NCI-H1105 treated with DMSO at 0.1 percent for 48 hours (cell line): ENCODE results near the gene TAF1A.
"Not testable (repeated sequence)": the region's sequence is repeated elsewhere in the genome, so short reads cannot be mapped to it uniquely, and the experiment has no call there.

Source experiments
- DNase-seq: peaks from one replicate; lab custom pipeline; 2025; lab: John Stamatoyannopoulos, UW

The TAF1A gene

DNA sequence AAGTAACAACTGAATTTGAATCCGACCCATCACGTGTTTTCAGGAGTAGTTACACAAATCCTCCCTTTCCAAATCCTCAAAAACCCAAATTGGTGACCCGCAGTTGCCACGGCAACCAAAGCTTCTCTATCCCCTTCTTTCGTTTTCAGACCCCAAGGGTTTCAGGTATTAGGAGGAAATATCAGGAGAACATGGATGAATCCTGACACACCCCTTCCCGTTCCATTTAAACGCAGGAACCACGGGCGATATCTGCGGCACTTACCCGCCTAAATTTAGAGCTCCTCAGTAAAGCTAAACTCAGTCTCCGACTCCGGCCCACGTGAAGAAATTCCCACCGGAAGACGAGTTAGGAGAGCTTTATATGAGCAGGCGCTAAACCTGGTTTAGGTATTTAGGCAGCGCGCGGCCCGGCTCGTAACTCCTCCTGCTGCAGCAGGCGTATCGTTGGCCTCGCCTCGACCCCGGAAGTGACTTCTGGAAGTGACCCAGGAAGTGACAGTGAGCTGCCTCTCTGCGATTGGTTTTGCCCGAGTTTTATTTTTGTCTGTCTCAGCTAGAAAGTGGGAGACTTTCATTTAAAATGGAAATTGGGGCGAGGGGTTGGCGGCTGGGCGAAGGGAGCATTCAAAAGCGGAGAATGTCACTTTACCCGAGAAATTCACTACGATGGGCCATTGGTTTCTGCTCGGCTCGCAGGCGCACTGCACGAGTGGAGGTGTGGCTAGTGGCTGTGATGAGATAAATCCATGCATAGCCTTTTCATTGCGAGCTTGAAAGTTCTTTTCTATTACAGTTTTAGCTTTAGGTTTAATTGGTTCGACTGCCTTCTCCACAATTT is at the start of gene TAF1A:
Gene TAF1A (minus strand): TSS at position 472 of the 841 bp plus-strand sequence.
- peak; percentile 89 for DNase-seq

DNA sequence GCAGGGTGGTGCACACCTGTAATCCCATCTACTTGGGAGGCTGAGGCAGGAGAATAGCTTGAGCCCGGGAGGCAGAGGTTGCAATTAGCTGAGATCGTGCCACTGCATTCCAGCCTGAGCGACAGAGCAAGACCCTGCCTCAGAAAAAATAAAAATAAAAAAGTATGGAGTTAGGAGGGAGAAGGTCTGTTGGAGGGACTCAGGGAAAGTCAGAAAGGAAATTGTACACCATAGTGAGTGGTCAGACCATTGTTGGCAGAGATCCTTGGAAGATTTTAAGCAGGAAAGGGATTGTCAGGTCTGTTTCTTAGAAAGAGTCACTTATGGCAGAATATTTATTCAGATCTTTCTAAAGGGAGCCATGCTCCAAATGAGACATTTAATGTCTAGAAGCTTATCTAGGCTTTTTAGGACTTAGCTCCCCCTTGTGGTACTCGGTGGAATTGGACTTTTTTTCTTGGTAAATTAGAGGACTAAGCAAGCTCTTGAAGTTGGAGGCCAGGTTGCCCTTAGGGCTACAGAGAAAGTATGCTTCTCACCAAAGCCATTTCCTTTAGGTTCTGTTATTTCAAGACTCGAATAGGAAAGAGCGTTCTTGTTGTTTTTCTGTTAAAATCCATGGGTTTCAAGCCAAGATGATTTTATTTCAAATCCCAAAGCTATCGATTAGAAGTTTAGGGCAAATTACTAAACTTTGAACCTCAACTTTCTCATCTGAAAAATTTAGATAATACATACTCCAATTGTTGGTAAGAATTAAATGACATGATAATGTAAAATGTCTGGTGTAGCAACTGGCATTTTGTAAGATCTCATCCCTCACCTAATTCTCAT is 44.7 kb upstream of the TAF1A start:
- DNase-seq, result peak; percentile 70

DNA sequence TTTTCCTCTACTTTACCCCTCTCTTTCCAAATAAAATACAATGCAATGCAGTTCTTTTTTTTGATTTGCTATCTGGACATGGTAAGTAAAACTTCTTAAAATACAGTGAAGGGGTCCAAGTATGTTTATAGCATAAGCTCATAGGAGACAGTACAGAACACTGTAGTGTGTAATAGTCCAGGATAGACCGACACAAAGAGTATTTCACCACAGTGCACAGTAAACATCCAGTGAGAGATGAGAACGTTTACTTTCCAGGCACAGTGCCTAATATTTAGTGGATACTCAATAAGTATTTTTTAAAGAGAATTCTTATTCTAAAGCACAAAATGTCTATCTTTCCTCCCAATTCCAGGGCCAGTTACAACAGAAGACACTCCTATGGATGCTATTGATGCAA is 43.0 kb upstream of the TAF1A start:
- DNase-seq, result no peak

DNA sequence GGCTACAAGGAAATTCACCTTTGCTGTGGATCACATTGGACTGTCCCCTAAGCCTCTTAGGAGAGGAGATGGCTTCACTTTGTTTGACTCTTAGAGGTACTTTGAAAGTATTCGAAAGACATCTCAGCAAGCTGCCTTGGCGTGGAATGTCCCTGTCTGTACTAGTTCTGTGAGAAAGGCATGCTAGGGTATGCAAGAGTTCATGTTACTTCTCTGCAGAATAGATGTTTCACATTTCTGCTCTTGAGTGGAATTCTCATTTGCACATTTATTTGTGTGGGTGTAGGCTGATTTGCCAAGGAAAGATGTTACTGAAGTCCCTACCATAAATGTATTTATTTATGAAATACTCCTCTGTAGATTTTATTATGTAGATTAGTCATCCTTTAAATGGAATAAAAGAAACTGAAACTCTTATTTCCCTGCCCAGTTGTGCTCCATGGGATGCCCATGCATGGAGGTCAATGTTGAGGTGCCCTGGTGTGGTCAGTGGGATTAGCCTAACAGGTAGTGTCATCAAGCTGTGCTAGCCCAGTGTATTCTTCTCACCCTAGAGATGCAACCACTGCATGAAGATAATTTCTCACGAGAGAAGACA is 42.0 kb upstream of the TAF1A start:
- no peak for DNase-seq

DNA sequence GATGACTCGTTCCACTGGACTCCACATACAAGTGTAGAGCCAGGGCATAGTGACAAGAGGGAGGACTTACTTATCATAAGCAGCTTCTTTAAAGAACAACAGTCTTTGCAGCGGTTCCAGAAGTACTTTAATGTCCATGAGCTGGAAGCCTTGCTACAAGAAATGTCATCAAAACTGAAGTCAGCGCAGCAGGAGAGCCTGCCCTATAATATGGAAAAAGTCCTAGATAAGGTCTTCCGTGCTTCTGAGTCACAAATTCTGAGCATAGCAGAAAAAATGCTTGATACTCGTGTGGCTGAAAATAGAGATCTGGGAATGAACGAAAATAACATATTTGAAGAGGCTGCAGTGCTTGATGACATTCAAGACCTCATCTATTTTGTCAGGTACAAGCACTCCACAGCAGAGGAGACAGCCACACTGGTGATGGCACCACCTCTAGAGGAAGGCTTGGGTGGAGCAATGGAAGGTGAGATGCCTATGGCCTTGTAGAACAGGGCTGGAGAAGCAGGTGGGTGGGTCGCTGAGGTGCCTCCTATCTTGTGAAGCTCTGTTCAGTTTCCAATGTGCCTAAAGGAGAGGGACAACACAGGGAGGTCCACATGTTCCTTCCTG is 40.3 kb upstream of the TAF1A start:
- no peak for DNase-seq

DNA sequence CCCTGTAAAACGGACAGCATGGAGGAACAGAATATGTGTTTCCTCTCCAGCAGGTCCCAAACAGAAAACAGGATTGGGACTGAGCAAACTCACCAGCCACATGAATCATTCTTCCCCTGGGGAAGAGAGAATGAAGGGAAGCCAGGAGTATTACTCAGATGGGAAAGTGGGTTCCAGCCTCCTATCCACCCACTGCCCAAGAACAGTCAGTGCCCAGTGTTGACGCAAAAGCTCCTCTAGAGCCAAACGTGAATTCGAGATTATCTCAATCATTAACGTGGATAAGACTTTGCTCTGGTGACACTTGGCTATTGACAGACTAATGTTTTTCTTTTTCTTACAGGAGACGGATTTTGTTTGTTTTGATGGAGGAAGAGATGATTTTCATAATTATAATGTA is 37.5 kb upstream of the TAF1A start:
- DNase-seq, result no peak

DNA sequence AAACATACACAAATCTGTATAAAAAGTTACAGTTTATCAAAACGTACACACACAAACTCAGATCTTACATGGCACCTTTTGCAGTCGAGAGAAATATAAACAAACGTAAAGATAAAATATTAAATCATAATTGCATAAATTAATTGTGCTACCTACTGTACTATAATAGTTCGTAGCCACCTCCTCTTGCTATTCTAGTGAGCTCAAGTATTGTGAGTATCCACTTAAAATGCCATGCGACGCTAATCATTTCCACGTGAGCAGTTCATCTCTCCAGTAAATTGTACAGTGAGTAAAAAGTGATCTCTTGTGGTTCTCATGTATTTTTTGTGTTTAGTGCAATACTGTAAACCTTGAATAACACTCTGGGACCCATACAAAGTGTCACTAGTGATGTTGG is 34.5 kb upstream of the TAF1A start:
- DNase-seq, result no peak

DNA sequence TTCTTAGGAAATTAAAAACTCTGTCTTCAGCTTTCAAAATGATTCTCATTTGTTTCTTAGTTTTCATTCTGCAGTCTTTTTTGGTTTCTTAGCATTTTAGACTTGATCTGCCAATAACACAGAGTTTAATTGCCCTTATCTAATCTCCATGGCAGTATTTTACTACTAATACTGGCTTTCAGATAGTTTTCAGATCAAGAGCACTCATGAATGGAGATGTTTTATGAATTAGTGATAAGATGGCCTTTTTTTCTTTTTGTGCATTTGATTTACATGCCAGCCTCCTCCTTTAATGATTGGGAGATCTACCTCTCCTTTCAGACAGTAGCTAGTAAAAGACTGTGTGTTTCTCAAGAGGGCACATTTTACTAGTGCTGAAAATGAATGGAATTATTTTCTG is 33.7 kb upstream of the TAF1A start:
- no peak for DNase-seq

DNA sequence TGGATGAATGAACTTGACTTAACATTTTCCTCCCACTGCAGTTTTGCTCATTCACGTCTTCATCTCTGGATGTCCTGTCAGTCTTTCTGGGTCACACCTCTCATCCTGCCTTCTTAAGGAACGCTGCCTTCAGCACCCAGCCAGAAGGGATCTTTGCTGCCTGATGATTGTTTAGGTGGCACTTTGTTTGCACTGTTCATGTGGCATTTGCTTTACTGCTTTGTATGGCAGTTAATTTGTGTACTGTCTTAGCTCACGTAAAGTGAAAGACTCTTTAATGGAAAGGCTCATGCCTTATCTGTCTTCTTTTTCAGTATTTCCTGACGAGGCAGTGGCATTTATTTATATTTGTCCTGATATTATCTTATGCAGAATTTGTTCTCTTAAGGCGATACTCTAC is 33.0 kb upstream of the TAF1A start:
- DNase-seq, result no peak

DNA sequence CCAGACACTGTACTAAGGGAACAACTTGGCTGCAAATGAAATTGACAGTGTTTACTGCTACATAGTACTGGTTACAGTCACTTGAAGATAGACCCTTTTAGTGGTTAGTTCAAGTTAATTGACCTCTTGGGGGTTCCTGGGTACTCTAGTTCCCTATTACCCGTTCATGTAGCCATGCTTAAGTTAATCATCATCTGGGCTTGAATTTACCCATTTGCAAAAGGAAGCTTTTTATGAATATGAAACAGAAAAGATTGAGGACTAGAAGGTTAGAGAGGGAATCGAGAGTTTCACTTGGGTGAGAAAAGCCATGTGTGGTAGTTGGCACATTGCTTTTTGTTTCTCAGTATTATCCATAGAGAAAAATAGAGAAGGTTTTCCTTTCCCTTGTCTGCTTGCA is 30.8 kb upstream of the TAF1A start:
- no peak for DNase-seq

DNA sequence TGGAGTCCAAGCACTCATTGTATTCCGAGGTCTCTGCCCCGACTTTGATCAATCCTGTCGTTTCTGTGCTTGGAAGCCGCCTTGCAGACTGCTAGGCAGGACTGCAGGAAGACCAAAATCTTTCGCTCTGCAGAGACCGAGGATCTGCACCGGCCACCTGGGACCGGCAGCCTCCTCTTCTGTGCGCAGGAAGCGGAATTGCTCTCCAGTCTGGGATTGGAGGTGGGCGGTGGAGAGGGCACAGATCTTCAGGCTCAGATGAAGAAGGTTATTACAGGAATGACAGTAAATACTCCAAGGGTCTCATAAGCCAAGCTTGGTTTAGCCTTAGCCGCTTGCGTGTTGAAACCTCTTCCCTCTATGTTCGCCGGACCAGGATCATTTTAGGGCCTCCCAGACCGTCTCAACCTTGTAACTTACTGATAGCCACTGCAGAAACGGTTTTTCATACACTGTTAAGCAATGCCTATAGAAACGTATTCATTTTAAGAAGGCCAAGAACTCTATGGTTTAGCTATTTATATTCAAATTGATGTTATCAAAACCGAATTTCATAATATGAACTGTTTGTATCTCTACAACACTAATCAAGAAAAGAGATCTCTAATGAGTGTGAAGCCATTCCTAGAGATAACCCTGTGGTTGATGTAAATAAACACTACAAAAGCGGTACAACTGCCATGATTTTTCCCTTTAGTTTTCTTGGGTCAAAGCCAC is 29.3 kb upstream of the TAF1A start:
- peak; percentile 37 for DNase-seq

DNA sequence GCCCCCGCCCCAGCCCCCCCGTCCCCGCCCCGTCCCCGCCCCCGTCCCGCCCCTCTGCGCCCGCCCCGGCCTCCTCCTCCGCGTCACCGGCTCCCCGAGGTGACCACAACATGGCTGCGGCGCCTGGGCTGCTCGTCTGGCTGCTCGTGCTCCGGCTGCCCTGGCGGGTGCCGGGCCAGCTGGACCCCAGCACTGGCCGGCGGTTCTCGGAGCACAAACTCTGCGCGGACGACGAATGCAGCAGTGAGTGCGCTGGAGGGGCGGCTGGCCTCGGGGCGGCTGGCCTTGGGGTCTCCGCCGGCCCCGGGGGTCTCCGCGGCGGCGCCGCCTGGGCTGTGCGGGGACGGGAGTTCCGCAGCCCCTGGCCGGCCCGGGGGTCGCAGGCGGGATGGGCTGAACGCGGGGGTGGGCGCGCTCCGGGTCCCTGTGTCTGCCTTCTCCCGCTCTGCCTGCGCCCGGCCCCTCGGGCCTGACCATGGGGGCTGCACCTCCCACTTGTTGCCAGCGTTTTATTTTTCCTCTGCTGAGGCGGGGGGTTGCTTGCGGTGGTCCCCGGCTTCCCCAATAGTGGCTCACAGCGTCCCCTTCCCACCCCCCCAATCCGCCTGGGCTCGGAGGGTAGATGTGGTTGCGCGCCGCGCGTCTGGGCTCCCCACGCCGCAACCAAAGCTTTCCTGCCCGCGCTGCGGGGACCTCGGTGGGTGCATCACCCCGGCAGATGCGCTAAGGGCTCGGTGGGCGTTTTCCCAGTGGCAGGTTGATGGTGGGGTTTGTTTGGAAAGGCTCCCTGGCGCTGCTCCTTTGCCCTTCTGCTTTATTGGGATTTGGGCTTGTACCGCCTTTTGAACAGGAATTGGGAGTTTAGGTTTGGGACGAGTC is 28.5 kb upstream of the TAF1A start, which contains the start of gene MIA3:
Gene MIA3 (plus strand): TSS at position 97 of the 879 bp plus-strand sequence. CDS start 14 bp downstream, at position 111.
- peak; percentile 78 for DNase-seq

DNA sequence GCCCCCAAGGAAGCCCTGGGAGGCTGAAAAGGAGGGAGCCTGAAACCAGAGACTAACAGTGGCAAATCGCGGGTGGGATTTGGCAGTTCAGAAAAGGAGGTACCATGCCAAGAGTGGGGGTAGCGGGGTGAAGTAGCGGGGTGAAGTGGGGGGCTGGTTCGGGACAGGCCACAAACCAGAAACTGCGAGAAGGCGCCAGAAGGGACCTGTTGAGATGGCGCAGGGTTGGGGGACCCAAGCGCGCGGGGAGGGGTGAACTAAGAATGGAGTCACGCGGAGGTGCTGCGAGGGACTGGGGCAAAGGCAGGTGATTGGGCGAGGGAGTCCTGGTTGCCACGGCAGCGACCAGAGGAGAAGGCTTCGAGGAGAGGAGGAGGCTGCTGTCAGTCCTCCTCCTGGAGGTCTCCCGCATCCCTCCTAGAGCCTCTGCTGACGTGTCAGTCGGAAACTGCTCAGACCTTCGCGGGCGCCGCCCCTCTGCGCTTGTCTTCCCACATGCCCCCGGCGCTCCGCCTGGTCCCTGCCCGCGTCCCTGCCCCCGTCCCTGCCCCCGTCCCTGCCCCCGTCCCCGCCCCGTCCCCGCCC is 27.7 kb upstream of the TAF1A start:
- DNase-seq, result peak; percentile 98

DNA sequence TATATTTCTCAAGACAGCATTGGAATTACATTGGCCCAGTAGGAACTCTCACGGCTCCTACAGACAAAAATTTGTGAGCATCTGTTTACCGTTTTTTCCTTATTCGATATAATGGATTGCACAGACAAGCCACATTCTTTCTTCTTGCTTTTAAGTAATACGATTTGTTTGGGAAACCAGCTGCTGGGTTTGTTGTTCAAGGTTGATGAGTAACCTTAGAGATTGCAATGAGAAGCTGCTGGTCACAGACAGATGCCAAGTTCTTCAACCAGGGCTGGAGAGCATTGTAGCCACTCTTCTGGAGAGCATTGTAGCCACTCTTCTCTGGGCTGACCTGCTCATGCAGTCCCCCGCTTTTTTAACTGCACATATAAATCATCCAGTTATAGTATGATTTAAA is 26.8 kb upstream of the TAF1A start:
- no peak for DNase-seq

DNA sequence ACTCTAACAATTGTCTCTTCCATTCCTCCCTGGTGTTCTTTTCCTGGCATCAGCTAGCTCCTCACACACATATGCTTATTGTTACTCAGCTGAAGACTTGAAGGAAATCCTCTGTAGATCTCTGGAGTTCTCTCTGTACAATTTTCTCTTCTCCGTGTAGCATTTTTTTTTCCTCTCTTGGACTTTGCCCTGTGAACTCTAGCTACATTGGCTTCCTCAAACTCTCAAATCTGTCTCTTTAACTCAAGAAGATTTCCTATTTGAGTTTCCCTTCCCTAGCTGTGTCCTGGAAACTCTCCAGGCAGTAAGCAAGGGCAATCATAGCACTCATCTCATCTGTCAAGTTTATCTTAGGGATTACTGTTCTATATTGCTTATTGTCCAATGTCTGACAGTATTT is 23.9 kb upstream of the TAF1A start:
- DNase-seq, result no peak

DNA sequence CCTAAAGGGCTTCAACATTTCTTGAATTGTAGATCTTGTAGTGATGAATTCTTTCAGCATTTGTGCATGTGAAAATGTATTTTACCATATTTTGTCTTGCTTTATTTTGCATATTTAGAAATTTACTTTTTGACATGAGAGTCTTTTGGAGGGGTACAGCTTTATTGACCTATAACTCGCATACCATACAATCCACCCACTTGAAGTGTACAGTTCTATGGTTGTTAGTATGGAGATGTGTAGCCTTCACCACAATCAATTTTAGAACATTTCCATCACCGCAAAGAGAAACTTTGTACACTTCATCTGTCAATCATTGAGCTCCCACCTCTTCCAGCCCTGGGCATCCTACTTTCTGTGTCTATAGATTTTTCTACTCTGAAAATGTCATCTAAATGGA is 21.0 kb upstream of the TAF1A start:
- no peak for DNase-seq

DNA sequence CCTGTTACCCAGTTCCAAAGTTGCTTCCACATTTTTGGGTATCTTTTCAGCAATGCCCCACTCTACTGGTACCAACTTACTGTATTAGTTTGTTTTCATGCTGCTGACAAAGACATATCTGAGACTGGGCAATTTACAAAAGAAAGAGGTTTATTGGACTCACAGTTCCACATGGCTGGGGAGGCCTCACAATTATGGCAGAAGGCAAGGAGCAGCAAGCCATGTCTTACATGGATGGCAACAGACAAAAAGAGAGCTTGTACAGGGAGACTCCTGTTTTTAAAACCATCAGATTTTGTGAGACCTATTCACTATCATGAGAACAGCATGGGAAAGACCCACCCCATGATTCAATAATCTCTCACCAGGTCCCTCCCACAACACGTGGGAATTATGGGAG is 19.4 kb upstream of the TAF1A start:
- not testable (repeated sequence) for DNase-seq

DNA sequence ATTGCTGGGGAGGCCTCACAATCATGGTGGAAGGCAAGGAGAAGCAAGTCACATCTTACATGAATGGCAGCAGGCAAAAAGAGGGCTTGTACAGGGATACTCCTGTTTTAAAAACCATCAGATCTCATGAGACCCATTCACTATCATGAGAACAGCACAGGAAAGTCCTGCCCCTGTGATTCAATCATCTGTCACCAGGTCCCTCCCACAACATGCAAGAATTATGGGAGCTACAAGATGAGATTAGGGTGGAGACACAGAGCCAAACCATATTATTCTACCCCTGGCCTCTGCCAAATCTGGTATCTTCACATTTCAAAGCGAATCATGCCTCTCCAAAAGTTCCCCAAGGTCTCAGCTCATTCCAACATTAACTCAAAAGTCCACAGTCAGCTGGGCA is 17.0 kb upstream of the TAF1A start:
- no peak for DNase-seq

DNA sequence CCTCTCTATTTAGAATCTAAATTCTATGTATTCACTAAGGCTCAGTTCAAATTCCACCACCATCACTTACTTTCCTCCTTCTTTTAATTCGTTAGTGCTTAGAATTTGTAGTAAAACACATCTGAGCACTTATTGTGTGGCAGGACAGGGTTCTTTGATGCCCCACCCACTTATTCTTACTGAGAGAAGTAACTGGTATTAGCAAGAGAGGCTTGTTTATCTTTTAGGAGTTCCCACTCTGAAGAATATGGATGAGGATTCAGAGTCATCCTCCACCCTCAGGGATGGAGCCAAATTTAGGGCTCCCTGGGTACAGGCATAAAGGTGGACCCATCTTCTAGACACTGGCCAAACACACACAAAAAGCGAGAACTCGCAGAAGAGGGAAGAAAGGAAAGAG is 11.5 kb upstream of the TAF1A start:
- no peak for DNase-seq

DNA sequence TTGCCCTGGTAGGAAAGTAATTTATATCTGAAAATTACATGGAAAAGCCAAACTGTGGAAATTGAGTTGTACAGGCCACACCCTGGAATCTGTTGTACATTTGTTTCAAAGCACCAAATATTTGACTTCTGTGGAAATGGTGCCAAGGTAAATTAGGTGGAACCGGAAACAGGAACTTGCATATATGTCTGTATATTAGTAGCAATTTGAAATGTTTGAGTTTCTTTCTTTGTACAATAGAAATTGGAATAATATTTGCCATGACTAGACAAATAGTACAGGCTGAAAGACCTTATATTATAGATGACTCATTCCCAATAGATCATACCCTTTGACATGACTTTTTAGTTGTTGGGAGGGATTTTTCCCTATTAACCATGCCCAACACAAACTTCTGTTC is 10.5 kb upstream of the TAF1A start:
- no peak for DNase-seq
